ENCODE results near the gene USP10. TPM values are rescaled to one million over a fixed set of nuclear protein-coding genes. Genes with fewer than 3 reads are reported as not detected.

USP10 gene
- total and polyA plus RNA-seq, 3 experiments from 2014 or later = 86.1 to 146 (median 143) TPM

DNA sequence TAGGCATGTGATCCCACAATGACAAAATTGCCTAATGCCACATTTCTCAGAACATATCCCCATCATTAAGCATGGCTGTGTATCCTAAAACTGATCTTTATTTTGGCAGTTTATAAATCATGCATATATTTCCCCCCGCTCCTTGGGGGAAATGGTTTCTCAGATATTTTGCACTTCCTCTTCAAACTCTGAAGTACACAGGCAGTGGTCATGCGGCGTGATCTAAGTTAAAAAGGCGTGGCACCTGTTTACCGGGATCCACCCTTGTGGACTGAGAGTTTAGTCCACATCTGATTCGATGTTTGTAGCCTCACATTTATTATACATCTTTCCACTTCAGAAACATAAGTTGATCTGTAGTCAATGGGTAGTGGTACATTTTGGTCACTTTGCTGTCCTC is 51.4 kb downstream of the USP10 start:
- Histone ChIP-seq H3K27me3 (ENCODE audit: insufficient read depth, low read length, poor library complexity, severe bottlenecking) (no peaks in the 10 kb centered on the region), H3K4me3 (ENCODE audit: low read length) (no peak overlapping the region), H3K36me3 (ENCODE audit: insufficient read depth, low read length) (peaks cover 6% of the 10 kb centered on the region), H3K4me1 (ENCODE audit: insufficient read depth, low read length) (peaks cover 29% of the 10 kb centered on the region), H3K27ac (ENCODE audit: low read depth, low read length) (no peak overlapping the region), H3K9me3 (ENCODE audit: low read length) (no peaks in the 10 kb centered on the region)
- no peaks in the 10 kb centered on the region for H3K27me3 Mint-ChIP-seq
- CTCF ChIA-PET = interaction anchor here (0.7 to 1.8 kb wide), 4 partner anchors 13 to 217 kb away, joined by 3 to 11 read pairs (median 6); no protein-coding TSS in a partner anchor
- H3K4me1 Mint-ChIP-seq = peaks cover 46 to 69% (median 67%) of the 10 kb centered on the region in 3 donors
- peak overlapping the region in 3 of 7 donors; percentile 9 to 57 (median 42) for H3K4me3 Mint-ChIP-seq
- peak overlapping the region in 7 of 8 donors; percentile 12 to 73 (median 29) for H3K27ac Mint-ChIP-seq
- POLR2A ChIA-PET = no interaction called here
- H3K36me3 Mint-ChIP-seq = peaks cover 0 to 17% (median 9%) of the 10 kb centered on the region in 3 donors
- no peaks in the 10 kb centered on the region for H3K9me3 Mint-ChIP-seq
- no peak for DNase-seq

DNA sequence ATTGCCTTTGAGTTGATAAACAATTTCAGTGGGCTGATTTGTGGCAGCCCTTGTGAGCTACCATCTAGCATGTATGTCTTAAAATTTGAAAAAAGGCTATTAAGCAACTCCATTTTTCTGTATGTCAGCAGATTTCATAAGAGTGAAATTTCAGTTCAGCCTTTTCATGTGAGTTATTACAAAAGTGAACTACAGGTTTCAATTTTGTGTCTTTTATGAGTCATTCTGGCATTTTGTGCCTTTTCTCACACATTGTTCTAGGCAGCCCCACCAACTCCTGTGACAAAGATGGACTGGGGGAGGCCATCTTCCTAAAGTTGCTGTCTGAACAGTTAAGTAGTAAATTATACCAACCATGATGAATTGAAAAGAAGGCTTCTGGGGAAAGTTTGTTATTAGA is 52.1 kb downstream of the USP10 start:
- Histone ChIP-seq H3K4me1 (ENCODE audit: insufficient read depth, low read length) (peaks cover 29% of the 10 kb centered on the region), H3K27me3 (ENCODE audit: insufficient read depth, low read length, poor library complexity, severe bottlenecking) (no peaks in the 10 kb centered on the region), H3K4me3 (ENCODE audit: low read length) (no peak overlapping the region), H3K36me3 (ENCODE audit: insufficient read depth, low read length) (peaks cover 2% of the 10 kb centered on the region), H3K27ac (ENCODE audit: low read depth, low read length) (no peak overlapping the region), H3K9me3 (ENCODE audit: low read length) (no peaks in the 10 kb centered on the region)
- H3K4me1 Mint-ChIP-seq = peaks cover 50 to 74% (median 72%) of the 10 kb centered on the region in 3 donors
- ChIA-PET CTCF (interaction anchor here (1.0 to 4.7 kb wide), 3 partner anchors 13 to 200 kb away, joined by 6 to 46 read pairs (median 7); no protein-coding TSS in a partner anchor), POLR2A (no interaction called here)
- peaks cover 0 to 12% (median 7%) of the 10 kb centered on the region in 3 donors for H3K36me3 Mint-ChIP-seq
- H3K27me3 Mint-ChIP-seq = no peaks in the 10 kb centered on the region
- H3K27ac Mint-ChIP-seq = peak overlapping the region in 3 of 8 donors; percentile 12 to 27 (median 12)
- DNase-seq = no peak
- H3K4me3 Mint-ChIP-seq = peak overlapping the region in 1 of 7 donors; percentile 42
- H3K9me3 Mint-ChIP-seq = no peaks in the 10 kb centered on the region

DNA sequence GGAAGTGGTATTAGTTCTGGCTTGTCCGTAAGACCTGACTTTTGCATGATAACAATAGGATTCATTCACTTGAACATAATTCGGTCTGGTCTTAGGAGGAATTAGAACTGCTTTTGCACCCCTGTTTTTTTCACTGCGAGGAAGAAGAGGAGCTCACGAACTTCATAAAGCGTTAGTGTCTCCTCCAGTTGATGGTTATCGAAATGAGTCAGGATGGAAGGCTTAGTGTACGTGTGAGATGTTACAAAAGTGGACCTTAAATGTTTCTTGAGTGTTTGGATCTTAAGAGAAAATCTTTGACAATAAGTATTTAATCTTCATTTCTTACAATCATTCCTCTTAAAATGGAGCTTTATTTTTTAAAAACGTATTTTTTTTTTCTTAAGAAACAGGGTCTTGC is 52.8 kb downstream of the USP10 start:
- Histone ChIP-seq H3K27me3 (ENCODE audit: insufficient read depth, low read length, poor library complexity, severe bottlenecking) (no peaks in the 10 kb centered on the region), H3K4me3 (ENCODE audit: low read length) (no peak overlapping the region), H3K9me3 (ENCODE audit: low read length) (no peaks in the 10 kb centered on the region), H3K4me1 (ENCODE audit: insufficient read depth, low read length) (peaks cover 30% of the 10 kb centered on the region), H3K36me3 (ENCODE audit: insufficient read depth, low read length) (no peaks in the 10 kb centered on the region), H3K27ac (ENCODE audit: low read depth, low read length) (no peak overlapping the region)
- no peaks in the 10 kb centered on the region for H3K27me3 Mint-ChIP-seq
- H3K4me3 Mint-ChIP-seq = no peak overlapping the region
- DNase-seq = no peak
- H3K27ac Mint-ChIP-seq = peak overlapping the region in 4 of 8 donors; percentile 40 to 88 (median 70)
- peaks cover 0 to 10% (median 7%) of the 10 kb centered on the region in 3 donors for H3K36me3 Mint-ChIP-seq
- ChIA-PET POLR2A (interaction anchor here (0.6 kb wide), 1 partner anchor 171 kb away, joined by 4 read pairs; no protein-coding TSS in a partner anchor), CTCF (interaction anchor here (0.6 to 4.7 kb wide), 8 partner anchors 13 to 334 kb away, joined by 3 to 66 read pairs (median 10); no protein-coding TSS in a partner anchor)
- no peaks in the 10 kb centered on the region for H3K9me3 Mint-ChIP-seq
- peaks cover 53 to 79% (median 78%) of the 10 kb centered on the region in 3 donors for H3K4me1 Mint-ChIP-seq

DNA sequence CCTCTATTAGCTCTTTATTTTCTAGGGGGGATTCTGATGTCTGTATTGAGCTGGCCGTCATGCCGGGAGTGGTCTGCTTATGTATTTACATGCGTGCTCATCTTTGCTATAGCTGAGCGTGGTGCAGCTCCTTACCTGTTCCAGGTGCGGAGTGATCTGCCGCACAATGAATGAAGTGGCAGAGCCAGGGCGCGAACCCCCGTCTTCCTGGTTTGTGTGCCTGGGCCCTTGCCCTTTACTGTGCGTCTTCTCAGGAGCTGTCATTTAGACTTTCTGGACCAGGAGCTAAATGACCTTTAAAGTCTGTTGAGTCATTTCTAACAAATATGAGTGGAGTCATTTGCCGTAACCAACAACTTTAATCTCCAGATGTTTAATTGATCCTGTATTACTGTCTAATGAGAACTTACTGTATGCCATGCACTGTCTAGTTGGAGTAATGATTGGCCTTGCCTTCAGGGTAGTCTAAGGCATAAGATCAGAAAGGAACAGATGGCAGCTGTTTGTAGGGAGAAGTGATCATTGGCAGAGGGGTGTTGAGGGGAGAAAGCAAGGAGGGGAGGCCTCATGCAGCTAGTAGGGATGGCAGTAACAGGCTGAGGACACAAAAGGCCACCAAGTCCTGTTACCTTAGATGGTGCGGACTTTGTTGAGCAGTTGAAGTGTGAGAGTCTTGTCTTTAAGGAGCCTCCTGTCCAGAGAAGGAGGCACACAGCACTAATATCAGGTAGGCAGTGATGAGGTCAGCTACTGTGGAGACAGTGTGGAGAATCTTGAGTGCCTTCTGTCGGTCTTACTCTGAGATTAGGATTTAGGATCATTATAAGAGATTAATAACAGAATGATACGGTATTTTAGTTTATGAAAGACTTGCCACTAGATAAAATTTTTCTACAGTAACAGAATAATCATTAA is 53.9 kb downstream of the USP10 start:
- H3K27me3 ChIP-seq (ENCODE audit: insufficient read depth, low read length, poor library complexity, severe bottlenecking) = no peaks in the 10 kb centered on the region
- peaks cover 41% of the 10 kb centered on the region for H3K4me1 ChIP-seq (ENCODE audit: insufficient read depth, low read length)
- Mint-ChIP-seq H3K9me3 (no peaks in the 10 kb centered on the region), H3K27me3 (no peaks in the 10 kb centered on the region), H3K27ac (peak overlapping the region in 6 of 8 donors; percentile 18 to 88 (median 70)), H3K36me3 (peaks cover 0 to 17% (median 7%) of the 10 kb centered on the region in 3 donors), H3K4me1 (peaks cover 63 to 90% (median 89%) of the 10 kb centered on the region in 3 donors), H3K4me3 (no peak overlapping the region)
- no peak overlapping the region for H3K4me3 ChIP-seq (ENCODE audit: low read length)
- ChIA-PET CTCF (interaction anchor here (0.8 to 4.7 kb wide), 14 partner anchors 9 to 493 kb away, joined by 3 to 66 read pairs (median 6); no protein-coding TSS in a partner anchor), POLR2A (no interaction called here)
- no peaks in the 10 kb centered on the region for H3K9me3 ChIP-seq (ENCODE audit: low read length)
- H3K36me3 ChIP-seq (ENCODE audit: insufficient read depth, low read length) = no peaks in the 10 kb centered on the region
- DNase-seq = no peak
- no peak overlapping the region for H3K27ac ChIP-seq (ENCODE audit: low read depth, low read length)

DNA sequence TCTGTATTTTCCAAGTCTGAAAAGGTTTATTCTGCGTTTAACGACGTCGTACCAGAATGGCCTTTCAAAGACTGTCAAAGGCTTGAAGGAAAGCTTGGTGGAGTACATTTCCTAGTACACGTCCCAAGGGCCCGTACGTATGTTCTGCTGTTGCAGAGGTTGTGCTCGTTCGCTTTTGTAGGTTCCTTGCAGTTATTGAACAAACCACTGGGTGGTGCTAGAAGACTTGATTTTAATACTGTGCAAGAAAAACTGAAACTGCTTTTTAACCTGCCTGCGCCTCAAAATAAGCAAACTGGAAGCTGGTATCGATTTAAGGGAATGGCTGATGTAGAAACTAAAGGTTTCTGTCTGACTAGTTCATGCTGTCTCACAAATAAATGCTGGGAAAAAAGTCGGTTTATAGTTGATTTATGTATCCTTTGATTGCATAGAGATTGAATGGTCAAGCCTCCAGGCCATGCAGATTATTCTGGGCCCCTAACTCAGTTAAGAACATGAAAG is 54.6 kb downstream of the USP10 start:
- H3K27ac ChIP-seq (ENCODE audit: low read depth, low read length) = peak overlapping the region; percentile 21
- peak overlapping the region; percentile 18 to 88 (median 48) for H3K27ac Mint-ChIP-seq
- peaks cover 0 to 23% (median 7%) of the 10 kb centered on the region in 3 donors for H3K36me3 Mint-ChIP-seq
- CTCF ChIA-PET = interaction anchor here (1.0 to 4.7 kb wide), 13 partner anchors 10 to 494 kb away, joined by 3 to 66 read pairs (median 6); no protein-coding TSS in a partner anchor
- peaks cover 47% of the 10 kb centered on the region for H3K4me1 ChIP-seq (ENCODE audit: insufficient read depth, low read length)
- peak overlapping the region; percentile 21 for H3K4me3 ChIP-seq (ENCODE audit: low read length)
- H3K4me1 Mint-ChIP-seq = peaks cover 69 to 92% (median 91%) of the 10 kb centered on the region in 3 donors
- DNase-seq = peak; percentile 36 to 78 (median 69)
- H3K9me3 Mint-ChIP-seq = no peaks in the 10 kb centered on the region
- POLR2A ChIA-PET = no interaction called here
- H3K4me3 Mint-ChIP-seq = peak overlapping the region in 6 of 7 donors; percentile 51 to 78 (median 64)
- H3K27me3 Mint-ChIP-seq = no peaks in the 10 kb centered on the region
- no peaks in the 10 kb centered on the region for H3K9me3 ChIP-seq (ENCODE audit: low read length)
- H3K27me3 ChIP-seq (ENCODE audit: insufficient read depth, low read length, poor library complexity, severe bottlenecking) = no peaks in the 10 kb centered on the region
- H3K36me3 ChIP-seq (ENCODE audit: insufficient read depth, low read length) = no peaks in the 10 kb centered on the region

DNA sequence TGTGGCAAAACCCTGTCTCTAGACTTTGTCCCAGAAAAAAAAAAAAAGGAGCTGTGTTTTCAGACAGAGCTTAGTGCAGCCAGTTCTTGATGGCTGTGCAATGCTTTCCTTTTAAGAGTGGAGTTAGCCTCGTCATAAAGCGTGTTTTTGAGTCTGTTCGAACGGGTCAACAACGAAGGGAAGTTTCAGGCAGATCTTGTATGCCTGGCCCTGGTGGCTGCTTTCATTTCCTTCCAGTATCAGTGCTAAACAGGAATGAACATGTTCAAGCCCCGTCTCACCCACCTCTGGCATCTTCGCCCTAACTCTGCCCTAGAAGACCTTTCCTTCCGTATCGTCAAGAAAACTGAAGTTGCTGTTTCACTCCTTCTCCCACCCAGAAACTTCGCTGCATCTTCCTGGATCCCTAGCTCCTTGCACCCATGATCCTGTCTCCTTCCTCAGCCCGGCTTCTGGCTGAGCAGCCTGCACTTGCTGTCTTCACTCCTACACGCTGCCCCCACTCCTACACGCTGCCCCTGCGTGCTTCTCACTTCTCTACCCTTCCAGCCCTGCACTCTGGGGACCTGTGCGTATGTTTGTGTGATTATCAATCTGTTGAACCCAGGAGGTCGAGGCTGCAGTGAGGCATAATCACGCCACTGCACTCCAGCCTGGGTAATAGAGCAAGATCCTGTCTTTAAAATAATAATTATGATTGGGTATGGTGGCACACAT is 55.3 kb downstream of the USP10 start:
- H3K9me3 ChIP-seq (ENCODE audit: low read length) = no peaks in the 10 kb centered on the region
- POLR2A ChIA-PET = interaction anchor here (0.6 kb wide), 2 partner anchors 26 to 236 kb away, joined by 3 to 4 read pairs; no protein-coding TSS in a partner anchor
- Mint-ChIP-seq H3K9me3 (no peaks in the 10 kb centered on the region), H3K36me3 (peaks cover 0 to 28% (median 7%) of the 10 kb centered on the region in 3 donors), H3K27me3 (no peaks in the 10 kb centered on the region), H3K4me1 (peaks cover 74 to 93% (median 91%) of the 10 kb centered on the region in 3 donors), H3K4me3 (peak overlapping the region in 6 of 7 donors; percentile 51 to 78 (median 66)), H3K27ac (peak overlapping the region in 5 of 8 donors; percentile 18 to 88 (median 43))
- CTCF ChIA-PET = interaction anchor here (0.9 to 4.7 kb wide), 14 partner anchors 11 to 495 kb away, joined by 3 to 66 read pairs (median 5); no protein-coding TSS in a partner anchor
- H3K4me1 ChIP-seq (ENCODE audit: insufficient read depth, low read length) = peaks cover 54% of the 10 kb centered on the region
- no peak overlapping the region for H3K27ac ChIP-seq (ENCODE audit: low read depth, low read length)
- H3K36me3 ChIP-seq (ENCODE audit: insufficient read depth, low read length) = peaks cover 5% of the 10 kb centered on the region
- H3K27me3 ChIP-seq (ENCODE audit: insufficient read depth, low read length, poor library complexity, severe bottlenecking) = no peaks in the 10 kb centered on the region
- no peak for DNase-seq
- H3K4me3 ChIP-seq (ENCODE audit: low read length) = peak overlapping the region; percentile 21

DNA sequence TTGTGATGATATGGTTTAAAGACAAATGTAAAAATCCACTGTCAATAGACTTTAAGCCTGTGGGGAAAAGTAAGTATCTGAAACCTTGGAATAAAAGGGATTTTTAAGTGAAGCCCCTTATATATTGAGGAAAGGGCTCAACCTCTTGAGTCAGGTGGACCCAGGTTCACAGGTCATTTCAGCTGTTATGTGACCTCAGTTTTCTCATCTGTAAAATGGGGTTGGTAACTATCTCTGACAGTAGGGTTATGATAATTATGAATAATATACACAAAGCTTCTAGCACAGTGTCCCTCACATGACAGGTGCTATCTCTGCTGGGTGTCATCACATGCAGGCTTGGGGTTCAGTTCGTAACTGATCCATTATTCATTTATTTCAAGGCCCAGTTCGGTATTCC is 57.0 kb downstream of the USP10 start:
- no peak overlapping the region for H3K4me3 ChIP-seq (ENCODE audit: low read length)
- H3K4me1 ChIP-seq (ENCODE audit: insufficient read depth, low read length) = peaks cover 48% of the 10 kb centered on the region
- no peaks in the 10 kb centered on the region for H3K27me3 ChIP-seq (ENCODE audit: insufficient read depth, low read length, poor library complexity, severe bottlenecking)
- no peaks in the 10 kb centered on the region for H3K9me3 ChIP-seq (ENCODE audit: low read length)
- H3K36me3 Mint-ChIP-seq = peaks cover 0 to 44% (median 7%) of the 10 kb centered on the region in 3 donors
- H3K27ac ChIP-seq (ENCODE audit: low read depth, low read length) = no peak overlapping the region
- H3K9me3 Mint-ChIP-seq = no peaks in the 10 kb centered on the region
- ChIA-PET CTCF (interaction anchor here (0.7 to 4.7 kb wide), 3 partner anchors 17 to 198 kb away, joined by 3 to 46 read pairs (median 3); no protein-coding TSS in a partner anchor), POLR2A (no interaction called here)
- no peak for DNase-seq
- peaks cover 9% of the 10 kb centered on the region for H3K36me3 ChIP-seq (ENCODE audit: insufficient read depth, low read length)
- H3K4me1 Mint-ChIP-seq = peaks cover 61 to 79% (median 77%) of the 10 kb centered on the region in 3 donors
- no peaks in the 10 kb centered on the region for H3K27me3 Mint-ChIP-seq
- H3K4me3 Mint-ChIP-seq = no peak overlapping the region
- H3K27ac Mint-ChIP-seq = peak overlapping the region in 2 of 8 donors; percentile 49 to 78
